Mucosa of descending colon (tissue), 3 donors: ENCODE data around the gene SYTL3. TPM values are rescaled to one million over a fixed set of nuclear protein-coding genes. Genes with fewer than 3 reads are reported as not detected.

Experiments used
- ATAC-seq: fragments of 200-7000 bp; cut with Tn5 transposase; one replicate; pipeline ENCODE4 v1.9.1; 2020; ENCODE audit warnings: mild to moderate bottlenecking, moderate library complexity
- DNase-seq, 3 donors: peaks; one replicate each; pipeline ENCODE4 v3.0.0-alpha.2; 2020
- H3K36me3 ChIP-seq: fragments of 200-600 bp; one replicate; pipeline ENCODE4 v1.8.0; 2021; ENCODE audit warnings: low read depth, mild to moderate bottlenecking
- H3K4me1 ChIP-seq: fragments of 200-600 bp; one replicate; pipeline ENCODE4 v1.8.0; 2021; ENCODE audit warnings: low read depth, mild to moderate bottlenecking
- H3K4me3 ChIP-seq: fragments of 200-600 bp; one replicate; pipeline ENCODE4 v1.8.0; 2021; ENCODE audit warnings: mild to moderate bottlenecking
- H3K9me3 ChIP-seq: fragments of 200-600 bp; one replicate; pipeline ENCODE4 v1.8.0; 2021; ENCODE audit warnings: mild to moderate bottlenecking
- intact Hi-C, 2 donors: fragments of 100-400 bp; cut with DNase I in 1 of 2; cut with micrococcal nuclease in 1 of 2; formaldehyde crosslinking; loops; one replicate each; pipeline versions ENCODE4 v1.11.0 to v1.11.1; 2022; cut with DNase I, micrococcal nuclease
- total RNA-seq, 3 donors: library from RNA; stranded (reverse); fragmentation: NEBNext Ultra II Directional in 2 of 3; extraction: Animal tissue kit (Norgen Biotek cat#: 25700) in 2 of 3; gene quantifications; one replicate each; pipeline versions ENCODE4 v1.2.1 to v1.2.4, GENCODE V29; 2021 to 2023
- TF ChIP-seq, protein P1 (sequence below): fragments of 200-600 bp; IDR thresholded peaks from one replicate; pipeline ENCODE4 v1.8.0; 2022; ENCODE audit warnings: antibody characterized with exemption, mild to moderate bottlenecking
- donor health status: DM: no; HTN: no; CAD: no; lungs with moderate emphysema.
- donor health status: DM: no; HTN: no; CAD: no.
- donor health status: DM: no; HTN: yes; CAD: no.

The SYTL3 gene
- total RNA-seq, 3 donors from 2014 or later = 2.8 to 4.7 (median 4.4) TPM

DNA sequence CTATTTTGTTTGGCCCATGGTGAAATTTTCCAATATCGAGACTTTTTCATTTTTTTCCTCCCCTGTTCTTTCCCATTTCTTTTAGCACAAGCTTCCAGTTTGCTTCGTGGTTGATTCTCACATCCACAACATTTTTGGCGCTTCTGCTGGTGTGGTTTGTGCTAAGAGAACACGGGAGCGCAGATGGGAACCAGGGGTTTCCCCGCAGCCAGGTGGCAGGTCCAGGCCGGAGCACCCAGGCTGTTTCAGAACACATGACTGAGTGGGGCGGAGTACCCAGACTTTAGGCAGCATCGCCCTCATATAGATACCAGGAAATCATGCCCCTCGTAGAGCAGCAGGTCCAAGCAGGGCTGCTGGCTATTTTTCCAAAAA lies 58.0 kb downstream of the SYTL3 start:
- ATAC-seq = peak; percentile 28
- DNase-seq = peak in 2 of 3 donors; percentile 39 to 70
- intact Hi-C loops = loop anchor here in 1 of 2 donors (10.0 kb wide), 2 partner anchors 267 to 427 kb away; no protein-coding TSS in a partner anchor
- Histone ChIP-seq H3K36me3 (no peaks in the 10 kb centered on the region), H3K4me1 (peaks cover 5% of the 10 kb centered on the region), H3K4me3 (no peak overlapping the region), H3K9me3 (no peaks in the 10 kb centered on the region)
- TF ChIP-seq, protein P1, sequence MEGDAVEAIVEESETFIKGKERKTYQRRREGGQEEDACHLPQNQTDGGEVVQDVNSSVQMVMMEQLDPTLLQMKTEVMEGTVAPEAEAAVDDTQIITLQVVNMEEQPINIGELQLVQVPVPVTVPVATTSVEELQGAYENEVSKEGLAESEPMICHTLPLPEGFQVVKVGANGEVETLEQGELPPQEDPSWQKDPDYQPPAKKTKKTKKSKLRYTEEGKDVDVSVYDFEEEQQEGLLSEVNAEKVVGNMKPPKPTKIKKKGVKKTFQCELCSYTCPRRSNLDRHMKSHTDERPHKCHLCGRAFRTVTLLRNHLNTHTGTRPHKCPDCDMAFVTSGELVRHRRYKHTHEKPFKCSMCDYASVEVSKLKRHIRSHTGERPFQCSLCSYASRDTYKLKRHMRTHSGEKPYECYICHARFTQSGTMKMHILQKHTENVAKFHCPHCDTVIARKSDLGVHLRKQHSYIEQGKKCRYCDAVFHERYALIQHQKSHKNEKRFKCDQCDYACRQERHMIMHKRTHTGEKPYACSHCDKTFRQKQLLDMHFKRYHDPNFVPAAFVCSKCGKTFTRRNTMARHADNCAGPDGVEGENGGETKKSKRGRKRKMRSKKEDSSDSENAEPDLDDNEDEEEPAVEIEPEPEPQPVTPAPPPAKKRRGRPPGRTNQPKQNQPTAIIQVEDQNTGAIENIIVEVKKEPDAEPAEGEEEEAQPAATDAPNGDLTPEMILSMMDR = no peak

DNA sequence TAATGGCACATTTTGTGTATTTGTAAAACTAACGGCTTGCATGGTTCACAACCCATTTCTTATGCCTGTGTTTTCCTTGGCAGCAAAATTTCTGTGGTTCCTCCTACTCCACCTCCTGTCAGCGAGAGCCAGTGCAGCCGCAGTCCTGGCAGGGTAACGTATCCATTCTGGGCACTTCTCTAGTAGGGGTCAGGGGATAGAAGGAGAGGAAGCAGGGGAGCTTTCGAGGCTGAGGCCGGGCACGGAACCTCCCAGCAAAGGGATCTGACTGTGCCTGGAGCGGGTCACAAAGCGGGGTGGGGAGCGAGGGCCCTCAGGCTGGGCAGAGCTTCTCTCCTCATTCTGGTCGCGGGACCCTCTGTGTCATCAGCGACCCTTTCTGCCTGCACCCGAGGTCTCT lies 58.4 kb downstream of the SYTL3 start:
- no peaks in the 10 kb centered on the region for H3K36me3 ChIP-seq
- TF ChIP-seq, protein P1 = no peak
- ATAC-seq = no peak
- peaks cover 5% of the 10 kb centered on the region for H3K4me1 ChIP-seq
- H3K4me3 ChIP-seq = no peak overlapping the region
- H3K9me3 ChIP-seq = no peaks in the 10 kb centered on the region
- intact Hi-C loops = loop anchor here in 1 of 2 donors (10.0 kb wide), 2 partner anchors 267 to 427 kb away; no protein-coding TSS in a partner anchor
- DNase-seq = no peak

DNA sequence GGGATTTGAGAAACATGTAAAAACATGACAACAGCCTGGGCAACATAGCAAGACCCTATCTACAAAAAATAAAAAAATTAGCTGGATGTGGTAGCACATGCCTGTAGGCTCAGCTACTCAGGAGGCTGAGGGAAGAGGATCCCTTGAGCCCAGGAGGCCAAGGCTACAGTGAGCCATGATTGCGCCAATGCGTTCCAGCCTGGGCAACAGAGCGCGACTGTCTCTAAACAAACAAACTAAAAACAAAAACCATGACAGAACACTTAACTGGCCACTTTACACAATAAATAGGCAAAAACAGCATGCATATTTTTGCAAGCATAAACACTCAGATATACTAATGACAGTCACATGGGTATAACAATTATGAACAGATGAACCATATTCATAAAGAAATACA lies 60.0 kb downstream of the SYTL3 start:
- Histone ChIP-seq H3K36me3 (no peaks in the 10 kb centered on the region), H3K4me3 (no peak overlapping the region), H3K9me3 (no peaks in the 10 kb centered on the region), H3K4me1 (peaks cover 5% of the 10 kb centered on the region)
- intact Hi-C loops = loop anchor here in 1 of 2 donors (10.0 kb wide), 2 partner anchors 265 to 425 kb away; no protein-coding TSS in a partner anchor
- TF ChIP-seq, protein P1 = no peak
- ATAC-seq (no peak), DNase-seq (no peak)

DNA sequence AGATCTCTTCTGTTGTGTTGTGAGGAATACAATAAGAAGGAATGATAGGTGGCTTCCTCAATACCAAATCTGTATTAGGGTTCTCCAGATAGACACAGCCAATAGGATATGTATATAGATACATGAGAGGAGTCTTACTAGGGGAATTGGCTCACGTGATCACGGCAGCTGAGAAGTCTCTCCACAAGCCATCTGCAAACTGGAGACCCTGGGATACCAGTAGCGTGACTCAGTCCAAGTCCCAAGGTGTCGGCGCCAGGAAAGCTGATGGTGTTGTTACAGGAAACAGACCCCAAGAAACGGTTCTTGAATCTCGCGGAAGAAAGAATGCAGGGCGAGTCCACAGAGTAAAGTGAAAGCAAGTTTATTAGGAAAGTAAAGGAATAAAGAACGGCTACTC lies 61.4 kb downstream of the SYTL3 start:
- Histone ChIP-seq H3K4me1 (peaks cover 4% of the 10 kb centered on the region), H3K36me3 (no peaks in the 10 kb centered on the region), H3K9me3 (no peaks in the 10 kb centered on the region), H3K4me3 (no peak overlapping the region)
- intact Hi-C loops = no loop called here
- TF ChIP-seq, protein P1 = no peak
- ATAC-seq = no peak
- DNase-seq = no peak

DNA sequence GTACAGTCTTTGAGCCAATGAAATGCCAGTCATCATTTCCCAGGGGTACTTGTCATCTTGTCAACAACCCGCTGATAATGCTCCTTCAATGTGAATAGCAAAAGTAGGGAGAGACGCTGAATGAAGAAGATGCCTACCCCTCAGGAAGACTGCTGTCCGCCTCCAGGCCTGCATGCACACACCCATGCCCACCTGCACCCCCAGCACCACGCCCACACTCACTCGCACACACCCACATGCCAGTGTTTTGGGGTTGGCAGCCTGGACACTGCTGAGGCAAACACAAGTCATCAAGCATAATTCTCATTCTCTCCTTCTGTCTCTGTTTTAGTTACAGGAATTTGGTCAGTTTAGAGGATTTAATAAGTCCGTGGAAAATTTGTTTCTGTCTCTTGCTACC lies 63.6 kb downstream of the SYTL3 start:
- DNase-seq = no peak
- Histone ChIP-seq H3K4me1 (peaks cover 9% of the 10 kb centered on the region), H3K36me3 (no peaks in the 10 kb centered on the region), H3K9me3 (no peaks in the 10 kb centered on the region), H3K4me3 (no peak overlapping the region)
- ATAC-seq = no peak
- intact Hi-C loops = no loop called here
- TF ChIP-seq, protein P1 = no peak

DNA sequence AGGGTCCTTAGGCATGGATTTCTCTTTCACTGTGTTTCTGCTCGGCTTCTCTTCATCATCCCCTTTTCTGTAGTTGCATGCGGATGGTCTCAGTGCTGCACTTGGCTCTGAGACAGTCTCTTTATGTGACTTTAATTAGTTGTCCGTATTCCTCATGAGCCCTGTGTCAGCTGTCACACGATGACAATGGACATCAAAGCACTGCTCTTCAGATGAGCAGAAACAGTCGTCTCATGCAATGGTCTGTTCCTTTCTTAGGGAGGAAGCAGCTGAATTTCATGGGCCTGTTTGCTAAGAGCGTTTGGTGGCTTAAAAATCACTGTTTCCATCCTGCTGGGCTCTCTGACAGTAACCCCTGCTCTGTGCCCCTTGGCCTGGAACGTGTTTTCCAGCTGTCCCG lies 64.9 kb downstream of the SYTL3 start:
- H3K4me1 ChIP-seq = peaks cover 9% of the 10 kb centered on the region
- intact Hi-C loops = no loop called here
- no peak for ATAC-seq
- no peak for DNase-seq
- H3K36me3 ChIP-seq = no peaks in the 10 kb centered on the region
- no peaks in the 10 kb centered on the region for H3K9me3 ChIP-seq
- no peak overlapping the region for H3K4me3 ChIP-seq
- TF ChIP-seq, protein P1 = no peak
